GM18873 (cell line): ENCODE measurements around the gene AP5B1.
"Not testable (repeated sequence)": the region's sequence is repeated elsewhere in the genome, so short reads cannot be mapped to it uniquely, and the experiment has no call there.

Source experiments
- ATAC-seq: cut with Tn5 transposase; IDR thresholded peaks from one replicate; pipeline ENCODE4 v1.9.1; 2021; ENCODE audit warnings: mild to moderate bottlenecking, moderate library complexity, moderate number of reproducible peaks; ENCODE audit not compliant: unreplicated experiment, low FRiP score

Gene AP5B1

GRCh38 chr11:65767806-65768205, 13.0 kb downstream of the AP5B1 start:
- ATAC-seq: not testable (repeated sequence)

DNA sequence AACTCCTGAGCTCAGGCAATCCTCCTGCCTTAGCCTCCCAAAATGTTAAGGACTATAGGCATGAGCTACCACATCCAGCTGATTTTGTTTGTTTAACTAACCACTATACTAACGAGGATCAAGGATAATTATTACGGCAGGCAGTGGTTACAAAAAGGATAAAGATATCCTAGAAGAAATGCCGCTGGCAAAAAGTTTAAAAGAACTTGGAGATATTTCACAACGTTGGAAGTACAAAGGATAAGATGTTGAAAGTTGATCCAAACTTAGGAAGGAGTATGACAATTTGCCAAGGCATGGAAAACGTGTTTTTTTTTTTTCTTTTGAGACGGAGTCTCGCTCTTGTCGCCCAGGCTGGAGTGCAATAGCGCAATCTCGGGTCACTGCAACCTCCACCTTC, 13.4 kb downstream of the AP5B1 start:
- ATAC-seq: no peak

- no peak for ATAC-seq
Observed at GRCh38 chr11:65766535-65766934, 14.2 kb downstream of the AP5B1 start.

GRCh38 chr11:65764434-65764833, 16.3 kb downstream of the AP5B1 start:
- no peak for ATAC-seq

DNA sequence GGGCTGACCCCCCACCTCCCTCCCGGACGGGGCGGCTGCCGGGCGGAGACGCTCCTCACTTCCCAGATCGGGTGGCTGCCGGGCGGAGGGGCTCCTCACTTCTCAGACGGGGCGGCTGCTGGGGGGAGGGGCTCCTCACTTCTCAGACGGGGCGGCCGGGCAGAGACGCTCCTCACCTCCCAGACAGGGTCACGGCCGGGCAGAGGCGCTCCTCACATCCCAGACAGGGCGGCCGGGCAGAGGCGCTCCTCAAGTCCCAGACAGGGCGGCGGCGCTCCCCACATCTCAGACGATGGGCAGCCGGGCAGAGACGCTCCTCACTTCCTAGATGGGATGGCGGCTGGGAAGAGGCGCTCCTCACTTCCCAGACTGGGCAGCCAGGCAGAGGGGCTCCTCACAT, 18.0 kb downstream of the AP5B1 start:
- not testable (repeated sequence) for ATAC-seq

DNA sequence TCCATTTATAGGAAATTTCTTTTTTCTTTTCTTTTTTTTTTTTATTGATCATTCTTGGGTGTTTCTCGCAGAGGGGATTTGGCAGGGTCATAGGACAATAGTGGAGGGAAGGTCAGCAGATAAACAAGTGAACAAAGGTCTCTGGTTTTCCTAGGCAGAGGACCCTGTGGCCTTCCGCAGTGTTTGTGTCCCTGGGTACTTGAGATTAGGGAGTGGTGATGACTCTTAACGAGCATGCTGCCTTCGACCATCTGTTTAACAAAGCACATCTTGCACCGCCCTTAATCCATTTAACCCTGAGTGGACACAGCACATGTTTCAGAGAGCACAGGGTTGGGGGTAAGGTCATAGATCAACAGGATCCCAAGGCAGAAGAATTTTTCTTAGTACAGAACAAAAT, 18.6 kb downstream of the AP5B1 start:
- ATAC-seq: not testable (repeated sequence)

- no peak for ATAC-seq
Observed at GRCh38 chr11:65745049-65745448, 35.7 kb downstream of the AP5B1 start.

- ATAC-seq: no peak
Observed at GRCh38 chr11:65744699-65745042, 36.1 kb downstream of the AP5B1 start.

GRCh38 chr11:65744026-65744698, 36.6 kb downstream of the AP5B1 start:
- no peak for ATAC-seq

DNA sequence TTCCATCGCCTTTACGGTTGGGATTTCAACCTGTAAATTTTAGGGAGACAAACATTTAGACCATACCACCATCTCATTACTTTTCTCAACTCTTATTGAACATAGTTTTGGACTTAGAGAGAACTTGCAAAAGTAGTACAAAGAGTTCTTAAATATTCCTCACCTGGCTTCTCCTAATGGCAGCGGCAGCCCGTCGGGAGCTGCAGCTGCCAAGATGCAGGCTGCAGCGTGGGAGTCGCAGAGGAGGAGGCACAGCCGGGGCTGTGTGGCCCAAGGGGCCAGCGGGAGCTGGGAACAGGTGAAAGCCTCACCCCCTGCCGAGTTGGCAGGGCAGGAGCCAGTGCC, 37.1 kb downstream of the AP5B1 start:
- no peak for ATAC-seq

DNA sequence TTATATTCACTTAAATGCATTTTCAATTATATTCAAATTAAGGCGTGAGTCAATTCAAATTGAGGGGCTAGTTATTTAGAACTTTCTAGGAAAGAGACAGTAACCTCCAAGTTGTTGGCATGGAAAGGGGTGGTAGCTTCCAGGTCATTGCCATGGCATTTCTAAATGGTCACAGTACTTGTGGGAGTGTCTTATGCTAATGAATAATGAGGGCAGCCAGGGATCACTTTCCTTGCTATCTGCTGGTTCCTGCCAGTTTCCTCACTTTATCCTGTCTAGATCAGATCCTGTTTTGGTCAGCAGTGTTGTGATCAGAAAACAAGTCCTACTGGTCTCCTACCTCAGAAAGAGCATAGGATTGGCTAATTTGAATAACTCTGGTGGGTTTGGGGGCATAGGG, 38.4 kb downstream of the AP5B1 start:
- ATAC-seq: no peak

- ATAC-seq: no peak
Observed at GRCh38 chr11:65741185-65741584, 39.6 kb downstream of the AP5B1 start.

- ATAC-seq: no peak
Observed at GRCh38 chr11:65739022-65739421, 41.8 kb downstream of the AP5B1 start.

GRCh38 chr11:65736810-65737209, 44.0 kb downstream of the AP5B1 start:
- ATAC-seq: no peak

- ATAC-seq: not testable (repeated sequence)
Observed at GRCh38 chr11:65735111-65735510, 45.7 kb downstream of the AP5B1 start.

- ATAC-seq: no peak
Observed at GRCh38 chr11:65730461-65730860, 50.3 kb downstream of the AP5B1 start.

DNA sequence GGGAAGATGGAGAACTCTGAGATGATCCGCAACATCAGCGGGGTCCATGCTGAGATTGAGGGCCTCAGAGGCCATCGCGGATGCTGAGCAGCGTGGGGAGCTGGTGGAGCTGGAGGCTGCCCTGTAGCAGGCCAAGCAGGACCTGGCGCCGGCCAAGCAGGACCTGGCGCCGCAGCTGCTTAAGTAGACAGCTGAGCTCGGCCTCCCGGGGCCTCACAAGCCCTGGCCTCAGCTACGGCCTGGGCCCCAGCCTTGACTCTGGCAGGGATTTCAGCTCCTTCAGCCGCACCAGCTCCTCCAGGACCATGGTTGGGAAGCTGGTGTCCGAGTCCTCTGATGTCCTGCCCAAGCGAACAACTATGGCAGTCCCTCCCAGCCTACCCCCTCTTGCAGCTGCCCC, 52.9 kb downstream of the AP5B1 start:
- ATAC-seq: no peak

GRCh38 chr11:65726660-65727059, 54.1 kb downstream of the AP5B1 start:
- no peak for ATAC-seq
